Sigmoid colon (tissue), 7 donors: ENCODE results near the gene RAB25. TPM values are rescaled to one million over a fixed set of nuclear protein-coding genes. Genes with fewer than 3 reads are reported as not detected.

ENCODE experiments used
- DNase-seq: peaks from one replicate; pipeline ENCODE4 v3.0.0-alpha.2; 2019
- H3K27ac ChIP-seq, 4 donors: fragments of 200-600 bp; sonication (generic); one replicate each; pipeline ENCODE4 v1.5.1; 2016 to 2019; ENCODE audit warnings: mild to moderate bottlenecking in 1 of 4
- H3K27me3 ChIP-seq, 3 donors: fragments of 200-600 bp; sonication (generic); one replicate each; pipeline ENCODE4 v1.5.1; 2019; ENCODE audit warnings: mild to moderate bottlenecking in 1 of 3
- H3K36me3 ChIP-seq, 4 donors: fragments of 200-600 bp; sonication (generic); one replicate each; pipeline ENCODE4 v1.5.1; 2016 to 2019
- H3K4me1 ChIP-seq, 4 donors: fragments of 200-600 bp; sonication (generic); one replicate each; pipeline ENCODE4 v1.5.1; 2017 to 2019
- H3K4me3 ChIP-seq, 4 donors: fragments of 200-600 bp; sonication (generic); one replicate each; pipeline ENCODE4 v1.5.1; 2017 to 2019; ENCODE audit warnings: mild to moderate bottlenecking in 2 of 4, moderate library complexity in 1 of 4
- H3K9me3 ChIP-seq, 4 donors: fragments of 200-600 bp in 3 of 4; sonication (generic) in 3 of 4; one replicate each; pipeline versions ENCODE4 v1.5.1 to v1.6.1; 2013 to 2019
- EP300 ChIP-seq, 4 donors: sonication (generic); formaldehyde crosslinking; IDR thresholded peaks; one replicate each; pipeline ENCODE4 v1.6.1; 2017; ENCODE audit warnings: antibody characterized with exemption in 4 of 4
- POLR2A ChIP-seq, 2 donors: fragments of 450-650 bp; IDR thresholded peaks; one replicate each; pipeline ENCODE4 v1.6.1; 2016; ENCODE audit warnings: antibody characterized with exemption in 2 of 2, mild to moderate bottlenecking in 2 of 2, moderate library complexity in 2 of 2
- POLR2AphosphoS5 ChIP-seq, 4 donors: sonication (generic); formaldehyde crosslinking; IDR thresholded peaks; one replicate each; pipeline ENCODE4 v1.6.1; 2017; ENCODE audit warnings: antibody characterized with exemption in 4 of 4
- WGBS, 2 donors: extraction: QIAGEN DNeasy Blood & Tissue Kit; methylation state at CpG; one replicate each; pipeline ENCODE4 v1.1.7; 2013; 5-methylcytosine and 5-hydroxymethylcytosine counted together
- intact Hi-C: fragments of 100-400 bp; cut with DNase I; formaldehyde crosslinking; loops from one replicate; pipeline ENCODE4 v1.15.1; 2023
- polyA plus RNA-seq, 3 donors: library from polyadenylated mRNA; stranded (reverse); fragments of 200-250 nt; gene quantifications; one replicate each; pipeline ENCODE4 v1.2.3, GENCODE V29; 2013
- total RNA-seq, 4 donors: library from RNA; depleted of rRNA; stranded (reverse); fragments of >200 nt; gene quantifications; one replicate each; pipeline ENCODE4 v1.1.0, GENCODE V29; 2016
- TF ChIP-seq, protein P1 (sequence below), 4 experiments: fragments of 450-650 bp in 3 of 4; fragments of 200-600 bp in 1 of 4; IDR thresholded peaks; one replicate each; pipeline ENCODE4 v1.5.1; 2016 to 2019; ENCODE audit warnings: antibody characterized with exemption in 4 of 4, mild to moderate bottlenecking in 3 of 4, moderate library complexity in 2 of 4
- donor health status: healthy with polysubstance abuse.
- donor health status: Bipolar disorder and iron deficiency.
- donor health status: healthy.

Gene RAB25
- total and polyA plus RNA-seq, 7 donors, result 187 to 237 (median 201) TPM; not detected in 4

DNA sequence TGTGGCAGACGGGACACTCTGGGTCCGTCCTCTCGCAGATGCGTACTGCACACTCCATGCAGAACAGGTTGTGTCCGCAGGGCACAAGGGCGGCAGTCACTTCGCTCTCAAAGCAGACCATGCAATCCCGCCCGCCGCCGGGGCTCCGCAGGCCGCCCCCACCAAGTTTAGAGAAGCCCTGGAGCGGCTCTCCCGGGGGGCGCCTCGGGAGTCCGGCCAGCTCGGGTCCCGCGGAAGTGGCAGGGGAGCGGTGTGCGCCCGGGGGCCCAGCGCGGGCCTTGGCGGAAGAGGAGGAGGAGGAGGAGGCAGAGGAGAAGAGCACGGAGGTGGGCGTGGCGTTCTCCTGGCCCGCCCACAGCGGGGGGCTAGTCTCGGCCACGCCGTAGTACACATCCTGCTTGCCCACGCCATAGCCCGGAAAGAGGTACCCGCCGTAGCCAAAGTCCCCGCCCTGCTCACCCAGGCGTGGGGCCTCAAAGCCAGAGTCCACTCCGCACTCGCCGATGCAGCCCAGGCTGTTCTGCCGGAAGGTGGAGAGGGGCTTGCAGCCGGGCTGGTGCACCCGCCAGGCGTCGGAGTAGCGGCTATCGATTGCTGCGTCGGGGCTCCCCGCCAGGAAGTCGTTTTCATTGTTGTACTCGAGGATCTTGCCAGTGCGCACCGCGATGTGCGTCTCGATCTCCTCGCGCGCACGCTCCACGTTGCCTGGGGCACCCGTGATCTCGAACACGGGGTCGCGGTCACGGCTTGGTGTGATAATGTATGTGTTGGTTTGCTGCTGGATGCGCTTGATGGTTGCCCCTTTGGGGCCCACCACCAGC, 15.9 kb downstream of the RAB25 start:
- Histone ChIP-seq H3K4me3 (peak overlapping the region; percentile 48 to 71 (median 58)), H3K27ac (peak overlapping the region; percentile 57 to 73 (median 61)), H3K36me3 (no peaks in the 10 kb centered on the region), H3K4me1 (peaks cover 0 to 24% (median 19%) of the 10 kb centered on the region in 4 donors), H3K9me3 (no peaks in the 10 kb centered on the region), H3K27me3 (peaks cover 0 to 4% (median 0%) of the 10 kb centered on the region in 3 donors)
- intact Hi-C loops, result no loop called here
- peak; percentile 30 to 38 for TF ChIP-seq POLR2A (IDR thresholded peaks at IDR 0.05)
- no peak for TF ChIP-seq EP300 (IDR thresholded peaks at IDR 0.05)
- TF ChIP-seq POLR2AphosphoS5 (IDR thresholded peaks at IDR 0.05), result peak; percentile 35 to 83 (median 62)
- TF ChIP-seq, protein P1, sequence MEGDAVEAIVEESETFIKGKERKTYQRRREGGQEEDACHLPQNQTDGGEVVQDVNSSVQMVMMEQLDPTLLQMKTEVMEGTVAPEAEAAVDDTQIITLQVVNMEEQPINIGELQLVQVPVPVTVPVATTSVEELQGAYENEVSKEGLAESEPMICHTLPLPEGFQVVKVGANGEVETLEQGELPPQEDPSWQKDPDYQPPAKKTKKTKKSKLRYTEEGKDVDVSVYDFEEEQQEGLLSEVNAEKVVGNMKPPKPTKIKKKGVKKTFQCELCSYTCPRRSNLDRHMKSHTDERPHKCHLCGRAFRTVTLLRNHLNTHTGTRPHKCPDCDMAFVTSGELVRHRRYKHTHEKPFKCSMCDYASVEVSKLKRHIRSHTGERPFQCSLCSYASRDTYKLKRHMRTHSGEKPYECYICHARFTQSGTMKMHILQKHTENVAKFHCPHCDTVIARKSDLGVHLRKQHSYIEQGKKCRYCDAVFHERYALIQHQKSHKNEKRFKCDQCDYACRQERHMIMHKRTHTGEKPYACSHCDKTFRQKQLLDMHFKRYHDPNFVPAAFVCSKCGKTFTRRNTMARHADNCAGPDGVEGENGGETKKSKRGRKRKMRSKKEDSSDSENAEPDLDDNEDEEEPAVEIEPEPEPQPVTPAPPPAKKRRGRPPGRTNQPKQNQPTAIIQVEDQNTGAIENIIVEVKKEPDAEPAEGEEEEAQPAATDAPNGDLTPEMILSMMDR (IDR thresholded peaks at IDR 0.05), result no peak
- peak; percentile 78 for DNase-seq
- 71 to 89% methylated on average over 73 of the region's 73 CpGs for WGBS, 2 donors

DNA sequence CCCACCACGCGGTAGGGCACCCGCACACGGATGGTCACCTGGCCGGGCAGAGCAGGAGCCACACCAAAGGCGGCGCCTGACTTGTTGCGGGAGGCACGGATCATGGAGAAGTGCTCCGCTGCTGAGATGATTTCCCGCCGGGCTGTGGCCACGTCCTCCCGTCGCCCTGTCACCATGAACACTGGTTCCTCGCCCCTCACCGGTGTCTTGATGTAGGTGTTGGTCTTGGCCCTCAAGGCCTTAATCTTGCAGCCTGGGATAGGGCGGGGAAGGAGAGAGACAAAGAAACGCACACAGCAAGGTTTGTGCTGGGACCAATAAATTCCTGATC, 16.4 kb downstream of the RAB25 start:
- intact Hi-C loops, result no loop called here
- Histone ChIP-seq H3K27me3 (no peaks in the 10 kb centered on the region), H3K36me3 (no peaks in the 10 kb centered on the region), H3K4me3 (peak overlapping the region in 3 of 4 donors; percentile 48 to 71 (median 66)), H3K9me3 (no peaks in the 10 kb centered on the region), H3K4me1 (peaks cover 0 to 28% (median 24%) of the 10 kb centered on the region in 4 donors), H3K27ac (peak overlapping the region in 3 of 4 donors; percentile 59 to 73 (median 63))
- no peak for DNase-seq
- 93% methylated on average over 19 of the region's 19 CpGs for WGBS, 2 donors
- TF ChIP-seq POLR2AphosphoS5 (IDR thresholded peaks at IDR 0.05), result no peak
- TF ChIP-seq, protein P1 (IDR thresholded peaks at IDR 0.05), result no peak
- TF ChIP-seq EP300 (IDR thresholded peaks at IDR 0.05), result no peak
- TF ChIP-seq POLR2A (IDR thresholded peaks at IDR 0.05), result no peak

DNA sequence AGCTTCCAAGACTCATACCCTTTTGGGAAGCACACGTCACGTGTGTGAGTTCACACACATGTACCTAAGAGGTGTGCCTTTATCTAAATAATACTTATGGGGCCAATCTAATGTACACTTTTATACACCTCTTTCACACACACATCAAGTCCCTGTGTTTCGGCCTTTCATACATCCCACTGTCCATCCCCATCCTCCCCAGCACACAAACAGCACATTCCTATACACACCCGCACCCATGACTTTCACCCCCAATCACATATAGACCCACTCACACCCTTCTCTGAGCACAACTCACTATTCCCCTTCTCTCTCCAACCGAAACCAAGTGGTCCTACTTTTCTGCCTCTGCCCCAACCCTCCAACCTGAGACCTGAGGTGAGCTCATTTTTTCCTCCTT, 17.8 kb downstream of the RAB25 start:
- Histone ChIP-seq H3K36me3 (no peaks in the 10 kb centered on the region), H3K9me3 (no peaks in the 10 kb centered on the region), H3K27ac (no peak overlapping the region), H3K27me3 (no peaks in the 10 kb centered on the region), H3K4me1 (peaks cover 0 to 37% (median 32%) of the 10 kb centered on the region in 4 donors), H3K4me3 (no peak overlapping the region)
- TF ChIP-seq POLR2AphosphoS5 (IDR thresholded peaks at IDR 0.05) (no peak), POLR2A (IDR thresholded peaks at IDR 0.05) (no peak)
- no peak for DNase-seq
- WGBS, 2 donors, result 78 to 87% methylated on average over 5 of the region's 5 CpGs
- intact Hi-C loops, result no loop called here

DNA sequence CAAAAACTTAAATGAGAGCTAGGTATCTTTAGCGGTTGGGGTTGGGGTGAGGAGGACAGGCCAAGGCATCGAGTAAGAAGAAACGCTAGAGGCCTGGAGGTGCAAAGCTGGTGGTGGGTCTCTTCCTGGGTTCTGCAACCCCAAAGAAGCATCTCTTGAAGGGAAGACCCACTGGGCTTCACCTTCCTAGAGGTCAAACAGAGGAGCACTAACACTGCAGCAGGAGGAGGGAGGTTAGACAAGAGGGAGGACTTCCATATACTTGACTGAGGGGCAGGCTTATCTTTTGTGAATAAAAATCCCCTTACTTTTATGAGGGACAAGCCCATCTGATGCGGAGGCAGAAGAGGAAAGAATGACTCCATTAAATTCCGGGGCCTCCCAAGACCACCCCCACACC, 18.8 kb downstream of the RAB25 start:
- H3K27me3 ChIP-seq, result no peaks in the 10 kb centered on the region
- WGBS, 2 donors, result 87 to 89% methylated on average over 5 of the region's 5 CpGs
- H3K36me3 ChIP-seq, result no peaks in the 10 kb centered on the region
- TF ChIP-seq POLR2AphosphoS5 (IDR thresholded peaks at IDR 0.05) (no peak), POLR2A (IDR thresholded peaks at IDR 0.05) (no peak), EP300 (IDR thresholded peaks at IDR 0.05) (no peak)
- TF ChIP-seq, protein P1 (IDR thresholded peaks at IDR 0.05), result no peak
- DNase-seq, result no peak
- H3K9me3 ChIP-seq, result no peaks in the 10 kb centered on the region
- H3K4me3 ChIP-seq, result no peak overlapping the region
- intact Hi-C loops, result no loop called here
- H3K27ac ChIP-seq, result no peak overlapping the region
- peaks cover 0 to 43% (median 35%) of the 10 kb centered on the region in 4 donors for H3K4me1 ChIP-seq

DNA sequence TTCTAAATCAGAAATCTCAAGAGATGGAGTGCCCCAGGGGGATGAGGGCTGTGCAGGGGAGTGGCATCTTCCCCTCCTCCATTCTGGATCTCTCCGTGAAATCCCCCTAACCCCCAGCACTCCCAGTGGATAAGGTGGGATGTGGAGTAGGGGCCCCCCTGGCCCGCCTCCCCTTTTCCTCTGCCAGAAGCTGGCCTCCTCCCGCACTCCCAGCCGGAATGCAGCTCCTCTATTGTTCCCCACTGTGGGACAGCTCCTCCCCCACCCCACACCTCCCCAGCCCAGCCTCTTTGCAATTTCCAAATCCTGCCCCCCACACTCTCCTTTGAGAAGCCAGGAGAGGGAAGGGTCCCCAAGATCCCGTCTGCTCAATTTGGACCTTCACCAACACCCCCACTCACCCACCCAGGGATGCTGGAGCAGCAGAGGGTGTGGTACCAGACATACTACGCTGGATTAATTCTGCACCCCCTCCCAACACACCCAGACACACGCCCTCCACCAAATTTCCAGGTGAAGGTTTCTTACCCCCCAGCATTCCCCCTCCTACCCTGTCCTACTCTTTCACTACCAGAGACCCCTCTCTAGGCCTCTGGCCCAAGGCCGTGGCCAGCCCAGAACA, 19.4 kb downstream of the RAB25 start:
- Histone ChIP-seq H3K36me3 (no peaks in the 10 kb centered on the region), H3K27ac (no peak overlapping the region), H3K9me3 (no peaks in the 10 kb centered on the region), H3K4me1 (peaks cover 0 to 43% (median 32%) of the 10 kb centered on the region in 4 donors), H3K27me3 (no peaks in the 10 kb centered on the region), H3K4me3 (no peak overlapping the region)
- intact Hi-C loops, result no loop called here
- TF ChIP-seq POLR2AphosphoS5 (IDR thresholded peaks at IDR 0.05) (no peak), POLR2A (IDR thresholded peaks at IDR 0.05) (no peak), EP300 (IDR thresholded peaks at IDR 0.05) (no peak)
- TF ChIP-seq, protein P1 (IDR thresholded peaks at IDR 0.05), result no peak
- WGBS, 2 donors, result 69 to 77% methylated on average over 8 of the region's 8 CpGs
- no peak for DNase-seq
